Activated CD4-positive, alpha-beta T cell treated with anti-CD3 and anti-CD28 coated beads for 1 hour (primary cell): ENCODE measurements around the gene PPP2R5D.
"Not testable (repeated sequence)": the region's sequence is repeated elsewhere in the genome, so short reads cannot be mapped to it uniquely, and the experiment has no call there.

Source experiments
- DNase-seq: peaks from one replicate; pipeline ENCODE4 v3.0.0-alpha.2; 2020

PPP2R5D gene

GRCh38 chr6:43034190-43034525 is 49.8 kb downstream of the PPP2R5D start:
- DNase-seq, result no peak

- DNase-seq, result no peak
Observed at GRCh38 chr6:43035495-43036194, 51.3 kb downstream of the PPP2R5D start.

GRCh38 chr6:43036712-43037111 is 52.3 kb downstream of the PPP2R5D start:
- DNase-seq, result no peak

- DNase-seq, result no peak
Observed at GRCh38 chr6:43037197-43037596, 52.8 kb downstream of the PPP2R5D start.

GRCh38 chr6:43037706-43038105 is 53.3 kb downstream of the PPP2R5D start:
- no peak for DNase-seq

GRCh38 chr6:43038727-43039126 is 54.4 kb downstream of the PPP2R5D start:
- no peak for DNase-seq

- DNase-seq, result no peak
Observed at GRCh38 chr6:43040542-43041257, 56.3 kb downstream of the PPP2R5D start.

GRCh38 chr6:43041475-43041874 is 57.1 kb downstream of the PPP2R5D start:
- DNase-seq, result not testable (repeated sequence)

- no peak for DNase-seq
Observed at GRCh38 chr6:43043310-43043709, 58.9 kb downstream of the PPP2R5D start.

GRCh38 chr6:43045371-43045930 is 61.1 kb downstream of the PPP2R5D start:
- no peak for DNase-seq

GRCh38 chr6:43047998-43048397 is 63.6 kb downstream of the PPP2R5D start:
- DNase-seq, result no peak

GRCh38 chr6:43050981-43051380 is 66.6 kb downstream of the PPP2R5D start:
- no peak for DNase-seq

GRCh38 chr6:43052225-43052841 is 68.0 kb downstream of the PPP2R5D start:
- DNase-seq, result no peak

- no peak for DNase-seq
Observed at GRCh38 chr6:43052842-43053544, 68.6 kb downstream of the PPP2R5D start.

GRCh38 chr6:43053545-43054205 is 69.3 kb downstream of the PPP2R5D start, which contains the start of gene CUL7:
Gene CUL7, minus strand, starts transcription at chr6:43053851. Its CDS starts 1,063 bp downstream, at chr6:43052788.
- peak; percentile 82 for DNase-seq

GRCh38 chr6:43054206-43054943 is 70.0 kb downstream of the PPP2R5D start:
- no peak for DNase-seq

- DNase-seq, result no peak
Observed at GRCh38 chr6:43055966-43056365, 71.6 kb downstream of the PPP2R5D start.

GRCh38 chr6:43058531-43058930 is 74.2 kb downstream of the PPP2R5D start:
- DNase-seq, result no peak

GRCh38 chr6:43059168-43060033 is 75.0 kb downstream of the PPP2R5D start, which contains the start of the genes KLC4 and MRPL2:
Gene KLC4, plus strand, starts transcription at chr6:43059631. Its CDS starts 1,705 bp downstream, at chr6:43061336.
Gene MRPL2, minus strand, starts transcription at chr6:43059434. Its CDS starts 53 bp downstream, at chr6:43059381.
- peak; percentile 97 for DNase-seq

GRCh38 chr6:43060034-43060754 is 75.8 kb downstream of the PPP2R5D start:
- DNase-seq, result no peak
